ENCODE measurements around the gene RHCE. TPM values are rescaled to one million over a fixed set of nuclear protein-coding genes. Genes with fewer than 3 reads are reported as not detected.
A peak's percentile ranks its signal among the peaks of the same experiment; 100 is the strongest.
"Not testable (repeated sequence)": the region's sequence is repeated elsewhere in the genome, so short reads cannot be mapped to it uniquely, and the experiment has no call there.

RHCE gene
- under 1 TPM in 1 of 2 experiments, not detected in 1; 0.13 TPM for total RNA-seq

DNA sequence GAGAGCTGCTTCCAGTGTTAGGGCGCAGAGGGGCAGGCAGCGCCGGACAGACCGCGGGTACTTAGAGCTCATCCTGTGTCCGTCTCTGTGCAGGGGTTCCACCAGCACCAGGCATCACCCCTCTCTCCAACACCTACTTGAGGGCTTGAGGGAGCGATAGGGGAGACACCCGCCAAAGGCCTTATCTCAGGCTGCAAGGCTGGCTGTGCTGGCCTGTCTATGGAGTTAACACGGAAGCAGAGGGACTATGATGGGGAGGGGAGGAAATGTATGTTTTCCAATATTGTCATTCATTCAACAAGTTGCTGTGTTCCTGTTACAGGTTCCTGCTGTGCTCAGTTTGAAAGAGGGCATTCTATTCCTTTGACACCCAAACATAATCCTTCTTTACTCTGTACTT is at the start of gene RHCE:
RHCE (minus strand) TSS at position 111 of the 400 bp plus-strand sequence; CDS start at position 72, 39 bp downstream.
- H3K27ac Mint-ChIP-seq; H3K4me1 Mint-ChIP-seq (ENCODE audit: low read depth); DNase-seq; CTCF ChIA-PET; POLR2A ChIA-PET; ATAC-seq; H3K9me3 Mint-ChIP-seq (ENCODE audit: insufficient read depth); H3K4me3 Mint-ChIP-seq; H3K36me3 Mint-ChIP-seq (ENCODE audit: low read depth): not testable (repeated sequence)
- H3K27me3 Mint-ChIP-seq (ENCODE audit: low read depth), result peaks cover 11% of the 10 kb centered on the region

DNA sequence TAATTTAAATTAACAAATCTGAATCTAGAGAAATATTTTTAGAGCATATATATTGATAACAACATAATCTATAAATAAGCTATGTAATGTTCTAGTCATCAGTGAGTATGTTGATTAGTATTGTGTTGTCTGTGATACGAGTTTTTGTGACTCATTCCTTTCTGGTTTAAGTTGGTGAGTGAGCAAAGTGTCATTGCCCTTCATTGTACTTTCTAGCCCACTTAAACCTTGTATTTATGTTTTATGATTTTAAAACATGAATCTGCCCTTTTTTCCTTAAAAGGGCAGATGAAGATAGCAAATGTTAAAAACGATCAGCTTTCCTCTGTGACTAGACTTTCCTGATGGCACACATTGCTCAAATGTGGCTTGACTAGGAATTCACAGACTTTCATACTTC is 48.6 kb upstream of the RHCE start:
- peaks cover 45% of the 10 kb centered on the region for H3K4me1 Mint-ChIP-seq (ENCODE audit: low read depth)
- ATAC-seq, result no peak
- POLR2A ChIA-PET, result no interaction called here

GRCh38 chr1:25468033-25468432 is 47.4 kb upstream of the RHCE start:
- no peak overlapping the region for H3K27ac Mint-ChIP-seq
- H3K4me1 Mint-ChIP-seq (ENCODE audit: low read depth), result peaks cover 33% of the 10 kb centered on the region
- H3K9me3 Mint-ChIP-seq (ENCODE audit: insufficient read depth), result no peaks in the 10 kb centered on the region
- no peaks in the 10 kb centered on the region for H3K27me3 Mint-ChIP-seq (ENCODE audit: low read depth)
- DNase-seq (no peak), ATAC-seq (no peak)
- ChIA-PET CTCF (interaction anchor here (1.1 to 2.2 kb wide), 3 partner anchors 8 to 19 kb away, joined by 3 to 9 read pairs (median 6); no protein-coding TSS in a partner anchor), POLR2A (no interaction called here)
- H3K4me3 Mint-ChIP-seq, result no peak overlapping the region
- peaks cover 23% of the 10 kb centered on the region for H3K36me3 Mint-ChIP-seq (ENCODE audit: low read depth)

More for the DNA sequence above, 48.6 kb upstream of the RHCE start:
- H3K9me3 Mint-ChIP-seq (ENCODE audit: insufficient read depth), result no peaks in the 10 kb centered on the region
- no peak overlapping the region for H3K4me3 Mint-ChIP-seq
- CTCF ChIA-PET, result interaction anchor here (1.1 to 2.2 kb wide), 4 partner anchors 11 to 41 kb away, joined by 3 to 9 read pairs (median 5); no protein-coding TSS in a partner anchor
- peaks cover 26% of the 10 kb centered on the region for H3K36me3 Mint-ChIP-seq (ENCODE audit: low read depth)
- no peaks in the 10 kb centered on the region for H3K27me3 Mint-ChIP-seq (ENCODE audit: low read depth)
- DNase-seq, result no peak
- no peak overlapping the region for H3K27ac Mint-ChIP-seq

GRCh38 chr1:25467616-25468015 is 47.0 kb upstream of the RHCE start:
- ATAC-seq (peak; percentile 53), DNase-seq (no peak)
- POLR2A ChIA-PET, result no interaction called here
- Mint-ChIP-seq H3K27me3 (ENCODE audit: low read depth) (no peaks in the 10 kb centered on the region), H3K4me1 (ENCODE audit: low read depth) (peaks cover 31% of the 10 kb centered on the region), H3K36me3 (ENCODE audit: low read depth) (peaks cover 23% of the 10 kb centered on the region), H3K4me3 (peak overlapping the region; percentile 42), H3K9me3 (ENCODE audit: insufficient read depth) (no peaks in the 10 kb centered on the region), H3K27ac (peak overlapping the region; percentile 28)
- CTCF ChIA-PET, result interaction anchor here (1.1 to 2.2 kb wide), 3 partner anchors 8 to 20 kb away, joined by 3 to 9 read pairs (median 6); no protein-coding TSS in a partner anchor

DNA sequence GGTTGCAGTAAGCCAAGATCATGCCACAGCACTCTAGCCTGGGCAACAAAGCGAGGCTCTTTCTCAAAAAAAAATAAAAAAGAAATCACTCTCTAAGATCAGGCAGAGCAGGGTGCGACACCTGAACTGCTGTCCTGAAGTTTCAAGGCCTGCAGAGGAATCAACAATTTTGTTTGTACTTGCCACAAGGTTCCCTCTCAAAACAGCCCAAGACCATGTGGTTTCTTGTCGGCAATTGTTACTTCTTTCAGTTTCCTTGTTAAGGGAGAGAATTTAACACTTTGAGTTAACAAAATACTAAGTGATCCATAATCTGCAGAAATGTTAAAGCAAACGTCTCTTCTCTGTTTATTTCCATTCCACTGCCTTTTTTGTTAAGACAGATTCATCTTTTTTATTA is 46.6 kb upstream of the RHCE start:
- H3K27ac Mint-ChIP-seq, result peak overlapping the region; percentile 28
- ChIA-PET CTCF (interaction anchor here (1.0 to 2.0 kb wide), 2 partner anchors 20 to 54 kb away, joined by 4 to 9 read pairs; no protein-coding TSS in a partner anchor), POLR2A (no interaction called here)
- H3K27me3 Mint-ChIP-seq (ENCODE audit: low read depth), result no peaks in the 10 kb centered on the region
- ATAC-seq (peak; percentile 72), DNase-seq (peak; percentile 37)
- H3K36me3 Mint-ChIP-seq (ENCODE audit: low read depth), result peaks cover 25% of the 10 kb centered on the region
- no peaks in the 10 kb centered on the region for H3K9me3 Mint-ChIP-seq (ENCODE audit: insufficient read depth)
- peaks cover 27% of the 10 kb centered on the region for H3K4me1 Mint-ChIP-seq (ENCODE audit: low read depth)
- H3K4me3 Mint-ChIP-seq, result peak overlapping the region; percentile 42

- H3K4me1 Mint-ChIP-seq (ENCODE audit: low read depth), result peaks cover 15% of the 10 kb centered on the region
- no peak for ATAC-seq
- H3K9me3 Mint-ChIP-seq (ENCODE audit: insufficient read depth), result no peaks in the 10 kb centered on the region
- no peak for DNase-seq
- ChIA-PET CTCF (interaction anchor here (0.8 to 2.1 kb wide), 5 partner anchors 9 to 27 kb away, joined by 3 to 9 read pairs (median 4); no protein-coding TSS in a partner anchor), POLR2A (no interaction called here)
- no peak overlapping the region for H3K27ac Mint-ChIP-seq
- peaks cover 38% of the 10 kb centered on the region for H3K36me3 Mint-ChIP-seq (ENCODE audit: low read depth)
- H3K27me3 Mint-ChIP-seq (ENCODE audit: low read depth), result no peaks in the 10 kb centered on the region
- H3K4me3 Mint-ChIP-seq, result no peak overlapping the region
These were observed 42.1 kb upstream of the RHCE start for GRCh38 chr1:25462732-25463131.

DNA sequence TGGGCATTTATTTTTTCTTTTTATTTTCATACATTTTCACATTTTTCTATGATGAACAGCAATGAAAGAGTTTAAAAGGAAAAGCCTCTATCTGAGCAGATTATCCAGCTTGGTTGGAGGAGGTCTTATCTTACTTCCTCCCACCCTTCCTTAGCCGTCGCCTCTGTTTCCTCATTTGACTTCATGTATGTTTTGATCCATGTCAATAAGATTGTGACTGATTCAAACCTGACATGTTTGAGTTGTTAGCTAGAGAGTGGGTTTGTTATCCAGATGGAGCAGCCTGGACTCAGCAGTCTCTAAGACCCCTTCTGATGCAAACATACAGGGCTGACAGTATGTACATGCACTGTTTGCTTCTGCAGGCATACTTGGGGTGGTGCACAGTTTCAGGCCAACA is 41.2 kb upstream of the RHCE start:
- ATAC-seq (no peak), DNase-seq (no peak)
- Mint-ChIP-seq H3K4me1 (ENCODE audit: low read depth) (peaks cover 6% of the 10 kb centered on the region), H3K36me3 (ENCODE audit: low read depth) (peaks cover 40% of the 10 kb centered on the region), H3K27me3 (ENCODE audit: low read depth) (no peaks in the 10 kb centered on the region), H3K9me3 (ENCODE audit: insufficient read depth) (no peaks in the 10 kb centered on the region), H3K4me3 (no peak overlapping the region), H3K27ac (no peak overlapping the region)
- CTCF ChIA-PET, result interaction anchor here (1.2 to 2.1 kb wide), 2 partner anchors 8 to 26 kb away, joined by 3 to 9 read pairs; no protein-coding TSS in a partner anchor
- POLR2A ChIA-PET, result no interaction called here

DNA sequence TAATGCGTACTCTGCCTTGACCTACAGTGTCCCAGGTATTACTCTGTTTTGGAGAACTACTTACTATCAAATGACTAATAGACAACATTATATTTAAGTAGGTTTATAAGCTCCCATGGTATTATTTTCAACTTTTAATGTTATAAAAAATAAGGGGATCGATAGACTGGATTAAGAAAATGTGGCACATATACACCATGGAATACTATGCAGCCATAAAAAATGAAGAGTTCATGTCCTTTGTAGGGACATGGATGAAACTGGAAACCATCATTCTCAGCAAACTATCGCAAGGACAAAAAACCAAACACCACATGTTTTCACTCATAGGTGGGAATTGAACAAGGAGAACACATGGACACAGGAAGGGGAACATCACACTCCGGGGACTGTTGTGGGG is 40.2 kb upstream of the RHCE start:
- peaks cover 42% of the 10 kb centered on the region for H3K36me3 Mint-ChIP-seq (ENCODE audit: low read depth)
- H3K9me3 Mint-ChIP-seq (ENCODE audit: insufficient read depth); DNase-seq; CTCF ChIA-PET; H3K27ac Mint-ChIP-seq; H3K27me3 Mint-ChIP-seq (ENCODE audit: low read depth); H3K4me3 Mint-ChIP-seq; H3K4me1 Mint-ChIP-seq (ENCODE audit: low read depth); ATAC-seq; POLR2A ChIA-PET: not testable (repeated sequence)

GRCh38 chr1:25460020-25460419 is 39.4 kb upstream of the RHCE start:
- H3K9me3 Mint-ChIP-seq (ENCODE audit: insufficient read depth), result no peaks in the 10 kb centered on the region
- DNase-seq, result no peak
- peaks cover 7% of the 10 kb centered on the region for H3K4me1 Mint-ChIP-seq (ENCODE audit: low read depth)
- H3K27ac Mint-ChIP-seq, result no peak overlapping the region
- peaks cover 45% of the 10 kb centered on the region for H3K36me3 Mint-ChIP-seq (ENCODE audit: low read depth)
- H3K27me3 Mint-ChIP-seq (ENCODE audit: low read depth), result no peaks in the 10 kb centered on the region
- H3K4me3 Mint-ChIP-seq, result no peak overlapping the region
- CTCF ChIA-PET, result no interaction called here
- no peak for ATAC-seq
- POLR2A ChIA-PET, result no interaction called here

DNA sequence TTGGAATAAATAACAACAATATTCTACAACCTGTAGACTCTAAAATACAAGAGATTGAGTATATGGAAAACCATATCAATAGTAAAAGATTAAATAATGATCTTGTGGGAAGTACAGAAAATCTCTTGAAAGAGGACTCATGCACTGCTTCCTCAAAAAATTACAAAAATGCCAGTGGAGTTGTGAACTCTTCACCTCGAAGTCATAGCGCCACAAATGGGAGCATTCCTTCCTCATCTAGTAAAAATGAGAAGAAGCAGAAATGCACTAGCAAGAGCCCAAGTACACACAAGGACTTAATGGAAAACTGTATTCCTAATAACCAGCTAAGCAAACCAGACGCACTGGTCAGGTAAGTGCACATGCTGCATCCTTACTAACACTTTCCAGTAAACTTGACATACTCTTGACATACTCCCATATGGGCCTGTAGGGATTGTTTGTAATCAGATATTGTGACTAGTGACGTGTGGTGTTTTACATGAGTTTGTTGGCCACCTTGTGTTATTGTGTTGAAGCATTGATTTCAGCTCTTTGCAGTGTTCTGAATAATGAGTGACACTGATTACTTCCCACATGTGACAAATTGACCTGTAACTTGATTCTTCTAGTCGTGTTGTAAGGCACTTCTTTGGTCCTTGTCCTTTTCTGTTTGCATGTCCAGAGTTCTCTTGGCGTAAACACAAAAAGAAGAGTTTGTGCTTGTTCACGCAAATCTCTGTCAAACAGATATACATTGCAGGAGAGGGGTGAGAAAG is 38.1 kb upstream of the RHCE start:
- peaks cover 43% of the 10 kb centered on the region for H3K36me3 Mint-ChIP-seq (ENCODE audit: low read depth)
- no peak overlapping the region for H3K4me3 Mint-ChIP-seq
- ChIA-PET POLR2A (no interaction called here), CTCF (no interaction called here)
- ATAC-seq (no peak), DNase-seq (no peak)
- H3K27me3 Mint-ChIP-seq (ENCODE audit: low read depth), result no peaks in the 10 kb centered on the region
- H3K27ac Mint-ChIP-seq, result no peak overlapping the region
- H3K9me3 Mint-ChIP-seq (ENCODE audit: insufficient read depth), result no peaks in the 10 kb centered on the region
- peaks cover 7% of the 10 kb centered on the region for H3K4me1 Mint-ChIP-seq (ENCODE audit: low read depth)

GRCh38 chr1:25456502-25456901 is 35.9 kb upstream of the RHCE start:
- CTCF ChIA-PET, result interaction anchor here (1.7 kb wide), 1 partner anchor 31 kb away, joined by 6 read pairs; no protein-coding TSS in a partner anchor
- H3K9me3 Mint-ChIP-seq (ENCODE audit: insufficient read depth), result no peaks in the 10 kb centered on the region
- no peaks in the 10 kb centered on the region for H3K27me3 Mint-ChIP-seq (ENCODE audit: low read depth)
- POLR2A ChIA-PET, result no interaction called here
- H3K4me1 Mint-ChIP-seq (ENCODE audit: low read depth), result peaks cover 7% of the 10 kb centered on the region
- H3K4me3 Mint-ChIP-seq, result no peak overlapping the region
- H3K36me3 Mint-ChIP-seq (ENCODE audit: low read depth), result peaks cover 40% of the 10 kb centered on the region
- H3K27ac Mint-ChIP-seq, result no peak overlapping the region
- no peak for DNase-seq
- no peak for ATAC-seq

GRCh38 chr1:25451908-25452307 is 31.3 kb upstream of the RHCE start:
- ATAC-seq, result no peak
- H3K4me3 Mint-ChIP-seq, result no peak overlapping the region
- H3K27me3 Mint-ChIP-seq (ENCODE audit: low read depth), result no peaks in the 10 kb centered on the region
- POLR2A ChIA-PET, result no interaction called here
- DNase-seq, result no peak
- H3K27ac Mint-ChIP-seq, result no peak overlapping the region
- peaks cover 8% of the 10 kb centered on the region for H3K4me1 Mint-ChIP-seq (ENCODE audit: low read depth)
- H3K36me3 Mint-ChIP-seq (ENCODE audit: low read depth), result peaks cover 25% of the 10 kb centered on the region
- no peaks in the 10 kb centered on the region for H3K9me3 Mint-ChIP-seq (ENCODE audit: insufficient read depth)
- CTCF ChIA-PET, result interaction anchor here (2.3 kb wide), 1 partner anchor 34 kb away, joined by 14 read pairs; no protein-coding TSS in a partner anchor
